DOHH2 (cell line): ENCODE measurements around the gene MYOC.

Source experiments
- EZH2phosphoT487 ChIP-seq: fragments of 200-600 bp; sonication (generic); IDR thresholded peaks from 2 replicates; pipeline ENCODE4 v1.6.1; 2017; ENCODE audit warnings: borderline replicate concordance, mild to moderate bottlenecking, antibody characterized with exemption, low read length, moderate library complexity, mixed read lengths
- TF ChIP-seq, protein P1 (sequence below): fragments of 200-600 bp; sonication (generic); IDR thresholded peaks from one replicate; pipeline ENCODE4 v1.5.1; 2014; ENCODE audit warnings: antibody characterized with exemption, mild to moderate bottlenecking, low read depth, low read length; ENCODE audit not compliant: poor library complexity, severe bottlenecking

- TF ChIP-seq, protein P1, sequence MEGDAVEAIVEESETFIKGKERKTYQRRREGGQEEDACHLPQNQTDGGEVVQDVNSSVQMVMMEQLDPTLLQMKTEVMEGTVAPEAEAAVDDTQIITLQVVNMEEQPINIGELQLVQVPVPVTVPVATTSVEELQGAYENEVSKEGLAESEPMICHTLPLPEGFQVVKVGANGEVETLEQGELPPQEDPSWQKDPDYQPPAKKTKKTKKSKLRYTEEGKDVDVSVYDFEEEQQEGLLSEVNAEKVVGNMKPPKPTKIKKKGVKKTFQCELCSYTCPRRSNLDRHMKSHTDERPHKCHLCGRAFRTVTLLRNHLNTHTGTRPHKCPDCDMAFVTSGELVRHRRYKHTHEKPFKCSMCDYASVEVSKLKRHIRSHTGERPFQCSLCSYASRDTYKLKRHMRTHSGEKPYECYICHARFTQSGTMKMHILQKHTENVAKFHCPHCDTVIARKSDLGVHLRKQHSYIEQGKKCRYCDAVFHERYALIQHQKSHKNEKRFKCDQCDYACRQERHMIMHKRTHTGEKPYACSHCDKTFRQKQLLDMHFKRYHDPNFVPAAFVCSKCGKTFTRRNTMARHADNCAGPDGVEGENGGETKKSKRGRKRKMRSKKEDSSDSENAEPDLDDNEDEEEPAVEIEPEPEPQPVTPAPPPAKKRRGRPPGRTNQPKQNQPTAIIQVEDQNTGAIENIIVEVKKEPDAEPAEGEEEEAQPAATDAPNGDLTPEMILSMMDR: no peak
- TF ChIP-seq EZH2phosphoT487: no peak
Measured at GRCh38 chr1:171664976-171665375, 12.5 kb upstream of the MYOC start.
